Endothelial cell of umbilical vein (primary cell): ENCODE results near the gene ADAMTSL2. TPM values are rescaled to one million over a fixed set of nuclear protein-coding genes. Genes with fewer than 3 reads are reported as not detected.

ENCODE experiments used
- BruUV-seq: library from RNA; stranded (reverse); fragments of 400-500 nt; replicated peaks from 2 replicates; lab custom pipeline; 2021; lab: Mats Ljungman, UMichigan
- CTCF ChIA-PET: fragments of 300-600, 350-600 bp; sonication (Branson Sonifier 250); formaldehyde crosslinking; loops from one replicate; lab custom pipeline; 2021; ENCODE audit warnings: antibody characterized with exemption, inconsistent platforms; lab: Charles Lee
- POLR2A ChIA-PET: fragments of 300-600, 350-600 bp; sonication (Branson Sonifier 250); formaldehyde crosslinking; loops from one replicate; lab custom pipeline; 2021; ENCODE audit warnings: antibody characterized with exemption, inconsistent platforms; lab: Charles Lee
- DNase-seq: peaks from one replicate; pipeline ENCODE4 v3.0.0-alpha.2; 2011; ENCODE audit warnings: low read depth, low spot score
- FAIRE-seq: peaks from 2 replicates; lab custom pipeline; 2011; peaks lifted over from hg19 to GRCh38; lab: Jason Lieb, UNC
- H2AFZ ChIP-seq: 2 replicates; pipeline ENCODE4 v1.6.0; 2012; ENCODE audit warnings: low read depth, low read length, control low read depth, inconsistent platforms
- H3K27ac ChIP-seq: 2 replicates; pipeline ENCODE4 v1.5.1; 2011; ENCODE audit warnings: low read depth, mild to moderate bottlenecking, control low read depth, low read length, moderate library complexity; ENCODE audit not compliant: insufficient read depth
- H3K27me3 ChIP-seq, 2 experiments: 2 replicates each; pipeline versions ENCODE4 v1.6.0 to v1.6.1; 2011; ENCODE audit warnings: low read length in 2 of 2, mixed read lengths in 1 of 2; ENCODE audit not compliant: control insufficient read depth in 2 of 2, insufficient read depth in 2 of 2
- H3K36me3 ChIP-seq, 2 experiments: 2 replicates in 1 of 2; 3 replicates in 1 of 2; pipeline ENCODE4 v1.5.1; 2011; ENCODE audit warnings: low read length in 2 of 2, mild to moderate bottlenecking in 1 of 2, moderate library complexity in 1 of 2; ENCODE audit not compliant: control insufficient read depth in 2 of 2, insufficient read depth in 2 of 2; ENCODE audit errors: extremely low read depth in 1 of 2
- H3K4me1 ChIP-seq: 3 replicates; pipeline ENCODE4 v1.5.1; 2011; ENCODE audit warnings: mild to moderate bottlenecking, low read length; ENCODE audit not compliant: control insufficient read depth, insufficient read depth; ENCODE audit errors: extremely low read depth
- H3K4me2 ChIP-seq: 2 replicates; pipeline ENCODE4 v1.6.1; 2011; ENCODE audit warnings: low read length, control low read depth, mixed read lengths; ENCODE audit not compliant: insufficient read depth
- H3K4me3 ChIP-seq, 3 experiments: fragments of 200-600 bp in 1 of 3; sonication (generic), shearing (Covaris generic) in 1 of 3; replicated peaks in 1 of 3; 2 replicates each; pipeline ENCODE4 v1.5.1; 2011 to 2016; ENCODE audit warnings: control low read depth in 3 of 3, low read length in 3 of 3, mild to moderate bottlenecking in 2 of 3, inconsistent platforms in 1 of 3, low read depth in 1 of 3, moderate library complexity in 1 of 3; ENCODE audit not compliant: insufficient read depth in 1 of 3
- H3K79me2 ChIP-seq: 2 replicates; pipeline ENCODE4 v1.6.0; 2012; ENCODE audit warnings: low read length, inconsistent platforms; ENCODE audit not compliant: control insufficient read depth, insufficient read depth
- H3K9ac ChIP-seq: replicated peaks from 2 replicates; pipeline ENCODE3; 2011; ENCODE audit warnings: low read length, control low read depth; ENCODE audit not compliant: insufficient read depth; ENCODE audit errors: extremely low read depth
- H3K9me1 ChIP-seq: replicated peaks from 3 replicates; pipeline ENCODE4 v1.6.0; 2011; ENCODE audit warnings: mild to moderate bottlenecking, low read length; ENCODE audit not compliant: control insufficient read depth, insufficient read depth; ENCODE audit errors: extremely low read depth
- H3K9me3 ChIP-seq: replicated peaks from 2 replicates; pipeline ENCODE4 v1.5.1; 2012; ENCODE audit warnings: low read length, inconsistent platforms; ENCODE audit not compliant: control insufficient read depth, insufficient read depth
- H4K20me1 ChIP-seq: replicated peaks from 2 replicates; pipeline ENCODE3; 2011; ENCODE audit warnings: mild to moderate bottlenecking, low read length; ENCODE audit not compliant: control insufficient read depth, insufficient read depth; ENCODE audit errors: extremely low read depth
- EZH2 ChIP-seq: IDR thresholded peaks from 2 replicates; pipeline ENCODE4 v1.6.1; 2012; ENCODE audit warnings: borderline replicate concordance, low read depth, mild to moderate bottlenecking, moderate library complexity, low read length, inconsistent platforms; ENCODE audit not compliant: severe bottlenecking
- FOS ChIP-seq: IDR thresholded peaks from 2 replicates; pipeline ENCODE4 v1.6.1; 2011; ENCODE audit warnings: mild to moderate bottlenecking, low read length, moderate library complexity, borderline replicate concordance; ENCODE audit not compliant: insufficient read depth
- GATA2 ChIP-seq: IDR thresholded peaks from 2 replicates; pipeline ENCODE4 v1.7.0; 2011; ENCODE audit warnings: low read depth, mild to moderate bottlenecking, moderate library complexity, mixed read lengths, low read length; ENCODE audit not compliant: insufficient read length, insufficient read depth
- JUN ChIP-seq: IDR thresholded peaks from 2 replicates; pipeline ENCODE4 v1.6.1; 2011; ENCODE audit warnings: borderline replicate concordance, low read depth; ENCODE audit not compliant: insufficient read length, insufficient read depth
- MAX ChIP-seq: IDR thresholded peaks from 2 replicates; pipeline ENCODE4 v1.6.1; 2011; ENCODE audit not compliant: insufficient read depth, insufficient read length
- MYC ChIP-seq: IDR thresholded peaks from one replicate; pipeline ENCODE4 v1.6.1; 2011; ENCODE audit warnings: mild to moderate bottlenecking, low read depth, low read length
- POLR2A ChIP-seq: IDR thresholded peaks from 2 replicates; pipeline ENCODE4 v1.6.1; 2012; ENCODE audit warnings: low read depth, mild to moderate bottlenecking, control low read depth, low read length
- POLR2AphosphoS5 ChIP-seq: IDR thresholded peaks from 2 replicates; pipeline ENCODE4 v1.6.1; 2012; ENCODE audit warnings: low read depth, mild to moderate bottlenecking, control low read depth, low read length, moderate library complexity; ENCODE audit not compliant: insufficient read depth
- dilution Hi-C: fragments of 300-500 bp; cut with MboI; formaldehyde crosslinking; loops from one replicate; pipeline ENCODE4 v1.15.0; 2019; ENCODE audit warnings: low sequenced_read_pairs; ENCODE audit not compliant: extremely low pct_ligation_motif_present
- intact Hi-C: fragments of 100-400 bp; cut with micrococcal nuclease; formaldehyde crosslinking; loops from one replicate; pipeline ENCODE4 v1.10.0; 2022
- polyA plus RNA-seq, 4 experiments: library from polyadenylated mRNA; depleted of rRNA in 3 of 4; stranded (reverse) in 3 of 4; unstranded in 1 of 4; fragments of >200 nt; gene quantifications; 2 replicates each; pipeline versions ENCODE4 v1.2.1 to v1.2.3, GENCODE V29; 2011 to 2012; ENCODE audit warnings: missing spikeins in 1 of 4
- total RNA-seq: library from RNA; stranded (reverse); gene quantifications from 2 replicates; pipeline ENCODE4 v1.2.3, GENCODE V29; 2021
- TF ChIP-seq, protein P1 (sequence below), 2 donors: IDR thresholded peaks; 1 replicate in 1 of 2; 2 replicates in 1 of 2; pipeline ENCODE4 v1.5.1; 2011; ENCODE audit warnings: low read length in 2 of 2, mild to moderate bottlenecking in 2 of 2, moderate library complexity in 2 of 2, control low read depth in 1 of 2, inconsistent platforms in 1 of 2, low read depth in 1 of 2; ENCODE audit not compliant: insufficient read depth in 1 of 2; ENCODE audit errors: extremely low read depth in 1 of 2

ADAMTSL2 gene
- total and polyA plus RNA-seq, 2 donors (not counting 3 experiments of a cell fraction or from before 2014, with no cell fraction given): not detected

DNA sequence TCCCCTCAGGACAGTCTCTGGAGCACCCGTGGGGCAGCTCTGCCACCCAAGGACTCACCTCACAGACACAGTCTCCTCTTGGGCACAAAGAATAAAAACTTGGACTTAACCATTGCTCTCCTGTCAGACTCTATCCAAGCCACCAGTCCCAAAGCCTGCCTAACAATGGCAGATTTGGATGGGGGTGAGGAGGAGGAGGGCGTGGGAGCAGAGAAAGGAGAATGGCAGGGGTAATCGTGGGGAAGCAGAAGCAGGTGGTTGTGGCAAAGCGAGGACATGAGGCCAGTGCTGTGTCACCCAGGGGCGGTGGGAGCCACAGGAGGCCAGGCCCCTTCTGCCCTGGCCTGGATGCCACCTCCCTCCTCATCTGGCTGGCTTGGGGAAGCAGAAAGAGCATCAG, 80.2 kb downstream of the ADAMTSL2 start:
- no peaks in the 10 kb centered on the region for H4K20me1 ChIP-seq
- dilution Hi-C loops: no loop called here
- H3K4me3 ChIP-seq: no peak overlapping the region
- no peak overlapping the region for H3K27ac ChIP-seq
- H3K4me2 ChIP-seq: no peak overlapping the region
- POLR2A ChIA-PET: no interaction called here
- H3K9ac ChIP-seq: no peak overlapping the region
- DNase-seq (no peak), FAIRE-seq (no peak)
- intact Hi-C loops: no loop called here
- H3K4me1 ChIP-seq: no peaks in the 10 kb centered on the region
- TF ChIP-seq, protein P1, sequence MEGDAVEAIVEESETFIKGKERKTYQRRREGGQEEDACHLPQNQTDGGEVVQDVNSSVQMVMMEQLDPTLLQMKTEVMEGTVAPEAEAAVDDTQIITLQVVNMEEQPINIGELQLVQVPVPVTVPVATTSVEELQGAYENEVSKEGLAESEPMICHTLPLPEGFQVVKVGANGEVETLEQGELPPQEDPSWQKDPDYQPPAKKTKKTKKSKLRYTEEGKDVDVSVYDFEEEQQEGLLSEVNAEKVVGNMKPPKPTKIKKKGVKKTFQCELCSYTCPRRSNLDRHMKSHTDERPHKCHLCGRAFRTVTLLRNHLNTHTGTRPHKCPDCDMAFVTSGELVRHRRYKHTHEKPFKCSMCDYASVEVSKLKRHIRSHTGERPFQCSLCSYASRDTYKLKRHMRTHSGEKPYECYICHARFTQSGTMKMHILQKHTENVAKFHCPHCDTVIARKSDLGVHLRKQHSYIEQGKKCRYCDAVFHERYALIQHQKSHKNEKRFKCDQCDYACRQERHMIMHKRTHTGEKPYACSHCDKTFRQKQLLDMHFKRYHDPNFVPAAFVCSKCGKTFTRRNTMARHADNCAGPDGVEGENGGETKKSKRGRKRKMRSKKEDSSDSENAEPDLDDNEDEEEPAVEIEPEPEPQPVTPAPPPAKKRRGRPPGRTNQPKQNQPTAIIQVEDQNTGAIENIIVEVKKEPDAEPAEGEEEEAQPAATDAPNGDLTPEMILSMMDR (IDR thresholded peaks at IDR 0.05; ENCODE audit: extremely low read depth in 1 of 2, insufficient read depth in 1 of 2, low read depth in 1 of 2, low read length in 2 of 2): no peak
- TF ChIP-seq POLR2A (no peak), EZH2 (no peak), POLR2AphosphoS5 (no peak), MAX (no peak), GATA2 (no peak)
- CTCF ChIA-PET: no interaction called here
- no peaks in the 10 kb centered on the region for H3K79me2 ChIP-seq
- no peak overlapping the region for H2AFZ ChIP-seq
- peaks cover 0 to under 1% of the 10 kb centered on the region in 2 experiments for H3K27me3 ChIP-seq
- H3K36me3 ChIP-seq: no peaks in the 10 kb centered on the region
- no TSS peak for BruUV-seq
- no peaks in the 10 kb centered on the region for H3K9me3 ChIP-seq
- H3K9me1 ChIP-seq: no peaks in the 10 kb centered on the region

GRCh38 chr9:133615186-133615585, 80.7 kb downstream of the ADAMTSL2 start:
- no TSS peak for BruUV-seq
- intact Hi-C loops: no loop called here
- CTCF ChIA-PET: no interaction called here

More at GRCh38 chr9:133615186-133615585, 80.7 kb downstream of the ADAMTSL2 start:
- Histone ChIP-seq H3K4me1 (no peaks in the 10 kb centered on the region), H3K9me1 (no peaks in the 10 kb centered on the region), H3K9me3 (no peaks in the 10 kb centered on the region), H3K9ac (no peak overlapping the region), H3K4me3 (no peak overlapping the region), H3K79me2 (no peaks in the 10 kb centered on the region), H3K36me3 (no peaks in the 10 kb centered on the region), H3K4me2 (no peak overlapping the region), H3K27ac (no peak overlapping the region), H4K20me1 (no peaks in the 10 kb centered on the region), H2AFZ (no peak overlapping the region), H3K27me3 (peaks cover 0 to 3% of the 10 kb centered on the region in 2 experiments)
- DNase-seq (no peak), FAIRE-seq (no peak)
- POLR2A ChIA-PET: no interaction called here
- dilution Hi-C loops: no loop called here
- TF ChIP-seq POLR2AphosphoS5 (no peak), JUN (no peak), FOS (no peak), GATA2 (no peak), POLR2A (no peak), EZH2 (no peak), MAX (no peak), MYC (no peak)
- TF ChIP-seq, protein P1 (IDR thresholded peaks at IDR 0.05; ENCODE audit: extremely low read depth in 1 of 2, insufficient read depth in 1 of 2, low read depth in 1 of 2, low read length in 2 of 2): no peak
